ENCODE data around the gene GEMIN7.

- TF ChIP-seq POLR2A (IDR thresholded peaks at IDR 0.05) (no peak), POLR2AphosphoS5 (IDR thresholded peaks at IDR 0.05) (no peak)
Measured at GRCh38 chr19:45056831-45057230, 22.2 kb upstream of the GEMIN7 start.

All from breast epithelium (tissue), 3 donors.